Adrenal gland (tissue), 12 donors: ENCODE measurements around the gene CENPB. TPM values are rescaled to one million over a fixed set of nuclear protein-coding genes. Genes with fewer than 3 reads are reported as not detected.

Experiments used
- DNase-seq, 7 donors: peaks; one replicate each; pipeline ENCODE4 v3.0.0-alpha.2; 2019 to 2020
- H3K27ac ChIP-seq, 5 donors: fragments of 200-600 bp; sonication (generic) in 4 of 5; 1 replicate in 3 of 5; 2 replicates in 2 of 5; pipeline versions ENCODE4 v1.5.1 to v1.8.0; 2016 to 2020; ENCODE audit warnings: mild to moderate bottlenecking in 1 of 5
- H3K27me3 ChIP-seq: fragments of 200-600 bp; 2 replicates; pipeline ENCODE4 v1.8.0; 2021
- H3K36me3 ChIP-seq, 2 donors: fragments of 200-600 bp; replicated peaks in 1 of 2; 1 replicate in 1 of 2; 2 replicates in 1 of 2; pipeline versions ENCODE4 v1.5.1 to v1.8.0; 2018 to 2022
- H3K4me1 ChIP-seq, 2 donors: fragments of 200-600 bp; replicated peaks in 1 of 2; 1 replicate in 1 of 2; 2 replicates in 1 of 2; pipeline versions ENCODE4 v1.5.1 to v1.8.0; 2018 to 2021
- H3K4me3 ChIP-seq, 4 donors: fragments of 200-600 bp; sonication (generic) in 3 of 4; one replicate each; pipeline ENCODE4 v1.5.1; 2016 to 2018
- H3K9me3 ChIP-seq, 3 donors: fragments of 200-600 bp; sonication (generic) in 1 of 3; replicated peaks in 1 of 3; 1 replicate in 2 of 3; 2 replicates in 1 of 3; pipeline versions ENCODE4 v1.5.1 to v1.8.0; 2016 to 2021
- CTCF ChIP-seq, 6 experiments: fragments of 450-650 bp in 4 of 6; fragments of 200-600 bp in 2 of 6; sonication (generic) in 1 of 6; IDR thresholded peaks; 1 replicate in 5 of 6; 2 replicates in 1 of 6; pipeline versions ENCODE4 v1.5.1 to v1.8.0; 2016 to 2021; ENCODE audit warnings: antibody characterized with exemption in 6 of 6, mild to moderate bottlenecking in 2 of 6, moderate library complexity in 1 of 6
- POLR2A ChIP-seq, 2 donors: fragments of 450-650 bp; IDR thresholded peaks; one replicate each; pipeline ENCODE4 v1.6.1; 2017; ENCODE audit warnings: antibody characterized with exemption in 2 of 2, mild to moderate bottlenecking in 2 of 2, moderate library complexity in 1 of 2
- WGBS, 4 donors: extraction: QIAGEN DNeasy Blood & Tissue Kit in 2 of 4; methylation state at CpG; one replicate each; pipeline versions ENCODE4 v1.1.5 to v1.1.7; 2013 to 2017; 5-methylcytosine and 5-hydroxymethylcytosine counted together
- intact Hi-C, 2 donors: fragments of 100-400 bp; cut with DNase I; formaldehyde crosslinking; loops; one replicate each; pipeline versions ENCODE4 v1.14.1 to v1.15.0; 2022 to 2023
- polyA plus RNA-seq, 3 donors: library from polyadenylated mRNA; stranded (reverse); fragments of 200-250 nt in 2 of 3; fragments of 350-450 nt in 1 of 3; fragmentation: Illumina TruSeq in 1 of 3; extraction: RNeasy Lipid Tissue Mini Kit (QIAGEN cat#74804) in 1 of 3; gene quantifications; one replicate each; pipeline ENCODE4 v1.2.3, GENCODE V29; 2013 to 2014
- total RNA-seq, 9 donors: library from RNA; depleted of rRNA in 4 of 9; stranded (reverse); fragments of >200 nt in 4 of 9; fragments of 120-200 nt in 1 of 9; fragmentation: NEBNext Ultra II Directional in 1 of 9; extraction: Animal tissue kit (Norgen Biotek cat#: 25700) in 1 of 9; gene quantifications; one replicate each; pipeline versions ENCODE4 v1.1.0 to v1.2.4, GENCODE V29; 2013 to 2023
- donor health status: healthy with polysubstance abuse.
- donor health status: Bipolar disorder and iron deficiency.
- donor health status: DM: yes; HTN: yes; CAD: no.
- donor health status: DM: no; HTN: no; CAD: no.
- donor health status: DM: no; HTN: no; CAD: no.
- donor health status: DM: yes; HTN: yes; CAD: no.

Gene CENPB
- total and polyA plus RNA-seq, 12 donors: 25.8 to 112 (median 82.2) TPM

DNA sequence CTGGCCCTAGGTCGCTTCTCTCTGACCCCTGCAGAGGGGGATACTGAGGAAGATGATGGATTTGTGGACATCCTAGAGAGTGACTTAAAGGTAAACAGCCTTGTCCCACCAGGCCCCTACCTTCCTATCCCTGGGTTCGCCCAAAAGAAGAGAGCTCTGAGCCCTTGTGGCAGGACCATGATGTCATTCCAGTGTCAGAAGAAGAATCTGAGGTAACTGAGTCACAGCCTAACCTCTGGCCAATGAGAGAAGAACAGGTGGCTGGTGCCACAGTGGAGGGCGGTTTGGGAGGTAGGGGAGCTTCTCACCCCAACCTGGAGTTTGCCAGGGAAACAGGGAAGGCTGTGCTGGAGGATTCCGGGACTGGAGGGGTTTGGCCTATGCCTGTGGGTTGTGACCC lies 14.8 kb upstream of the CENPB start:
- Histone ChIP-seq H3K27ac (no peak overlapping the region), H3K36me3 (peaks cover 0 to 46% of the 10 kb centered on the region in 2 donors), H3K4me3 (no peak overlapping the region), H3K9me3 (no peaks in the 10 kb centered on the region), H3K4me1 (peaks cover 6 to 28% of the 10 kb centered on the region in 2 donors), H3K27me3 (no peaks in the 10 kb centered on the region)
- intact Hi-C loops: no loop called here
- WGBS, 4 donors: 95 to 100% (median 96%) methylated on average over 4 of the region's 4 CpGs
- no peak for DNase-seq
- no peak for TF ChIP-seq POLR2A (IDR thresholded peaks at IDR 0.05)
- TF ChIP-seq CTCF (IDR thresholded peaks at IDR 0.05): no peak

- DNase-seq: no peak
Observed at GRCh38 chr20:3800878-3801260, 14.3 kb upstream of the CENPB start.

GRCh38 chr20:3800256-3800877 lies 13.8 kb upstream of the CENPB start:
- WGBS, 4 donors: 90 to 96% (median 94%) methylated on average over 18 of the region's 18 CpGs
- intact Hi-C loops: no loop called here
- TF ChIP-seq CTCF (IDR thresholded peaks at IDR 0.05): no peak
- no peak for TF ChIP-seq POLR2A (IDR thresholded peaks at IDR 0.05)
- H3K4me3 ChIP-seq: no peak overlapping the region
- no peak for DNase-seq
- peaks cover 0 to 22% of the 10 kb centered on the region in 2 donors for H3K4me1 ChIP-seq
- H3K9me3 ChIP-seq: no peaks in the 10 kb centered on the region
- no peak overlapping the region for H3K27ac ChIP-seq
- H3K36me3 ChIP-seq: peaks cover 0 to 46% of the 10 kb centered on the region in 2 donors
- H3K27me3 ChIP-seq: no peaks in the 10 kb centered on the region

More at GRCh38 chr20:3800878-3801260, 14.3 kb upstream of the CENPB start:
- TF ChIP-seq POLR2A (IDR thresholded peaks at IDR 0.05) (no peak), CTCF (IDR thresholded peaks at IDR 0.05) (no peak)
- peaks cover 0 to 46% of the 10 kb centered on the region in 2 donors for H3K36me3 ChIP-seq
- no peak overlapping the region for H3K4me3 ChIP-seq
- H3K27ac ChIP-seq: no peak overlapping the region
- intact Hi-C loops: no loop called here
- WGBS, 4 donors: 87 to 96% (median 94%) methylated on average over 8 of the region's 8 CpGs
- H3K9me3 ChIP-seq: no peaks in the 10 kb centered on the region
- H3K27me3 ChIP-seq: no peaks in the 10 kb centered on the region
- peaks cover 2 to 24% of the 10 kb centered on the region in 2 donors for H3K4me1 ChIP-seq

DNA sequence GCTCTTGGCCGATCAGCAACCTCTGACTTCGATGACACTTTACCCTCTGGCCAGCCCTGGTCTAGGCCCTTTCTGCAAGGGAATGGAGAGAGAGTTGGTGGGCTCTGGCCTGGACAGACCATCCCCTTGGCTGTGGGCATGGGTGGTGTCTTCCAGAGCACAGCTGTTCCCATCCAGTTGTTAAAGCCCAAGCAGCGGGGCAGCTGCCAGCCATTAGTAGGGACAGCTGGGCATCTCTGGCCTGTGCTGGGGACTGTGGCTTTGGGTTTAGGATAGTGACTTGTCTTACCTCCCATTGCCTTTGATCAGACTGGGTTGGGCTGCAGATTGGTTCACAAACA lies 12.3 kb upstream of the CENPB start:
- intact Hi-C loops: no loop called here
- no peak for TF ChIP-seq POLR2A (IDR thresholded peaks at IDR 0.05)
- TF ChIP-seq CTCF (IDR thresholded peaks at IDR 0.05): no peak
- H3K9me3 ChIP-seq: no peaks in the 10 kb centered on the region
- H3K36me3 ChIP-seq: peaks cover 0 to 36% of the 10 kb centered on the region in 2 donors
- H3K4me3 ChIP-seq: no peak overlapping the region
- no peak for DNase-seq
- no peaks in the 10 kb centered on the region for H3K27me3 ChIP-seq
- no peak overlapping the region for H3K27ac ChIP-seq
- peaks cover 0 to 28% of the 10 kb centered on the region in 2 donors for H3K4me1 ChIP-seq
- 82 to 94% (median 88%) methylated on average over 3 of the region's 3 CpGs for whole genome bisulfite sequencing, 4 donors
